GM12892 (cell line): Measurements from ENCODE around the gene ABCC9.

Source experiments
- POLR2A ChIP-seq: IDR thresholded peaks from 2 replicates; pipeline ENCODE4 v1.6.1; 2011; ENCODE audit warnings: low read depth, low read length, control low read depth
- POLR2AphosphoS5 ChIP-seq: IDR thresholded peaks from 2 replicates; pipeline ENCODE4 v1.6.1; 2011; ENCODE audit warnings: low read depth, low read length, control low read depth
- TAF1 ChIP-seq: IDR thresholded peaks from 2 replicates; pipeline ENCODE4 v1.6.1; 2011; ENCODE audit warnings: low read depth, mild to moderate bottlenecking, control low read depth, low read length, borderline replicate concordance

- TF ChIP-seq POLR2A, result no peak
- no peak for TF ChIP-seq POLR2AphosphoS5
- no peak for TF ChIP-seq TAF1
These were observed 7.8 kb upstream of the ABCC9 start for GRCh38 chr12:21949036-21949435.
